GM10248 (cell line): Measurements from ENCODE around the gene MADD.

Source experiments
- CTCF ChIA-PET: fragments of 300-600 bp; sonication (Branson Sonifier 250); formaldehyde crosslinking; extraction: SDS; loops from one replicate; lab custom pipeline; 2021; ENCODE audit warnings: antibody characterized with exemption; lab: Yijun Ruan, JAX
- POLR2A ChIA-PET: fragments of 350-650 bp; sonication (Branson Sonifier 250); formaldehyde crosslinking; extraction: SDS; loops from one replicate; lab custom pipeline; 2020; ENCODE audit warnings: antibody characterized with exemption; lab: Yijun Ruan, JAX
- DNase-seq: peaks from one replicate; pipeline ENCODE4 v3.0.0; 2012; ENCODE audit errors: extremely low spot score
- CTCF ChIP-seq: IDR thresholded peaks from 2 replicates; pipeline ENCODE4 v1.5.1; 2012; ENCODE audit warnings: mild to moderate bottlenecking, low read depth; ENCODE audit errors: extremely low read depth, missing control alignments, control extremely low read depth

The MADD gene

GRCh38 chr11:47272706-47273105, 2.8 kb downstream of the MADD start:
- ChIA-PET CTCF (interaction anchor here (1.1 to 3.9 kb wide), 6 partner anchors 13 to 106 kb away, joined by 3 to 25 read pairs (median 8); partner anchors contain the start of gene NR1H3), POLR2A (no interaction called here)
- no peak for DNase-seq
- TF ChIP-seq CTCF, result no peak

- POLR2A ChIA-PET, result no interaction called here
- TF ChIP-seq CTCF, result no peak
- CTCF ChIA-PET, result interaction anchor here (1.0 to 3.9 kb wide), 7 partner anchors 15 to 133 kb away, joined by 3 to 25 read pairs (median 3); partner anchors contain the start of gene NR1H3
- DNase-seq, result no peak
Measured at GRCh38 chr11:47274495-47275235, 4.7 kb downstream of the MADD start.

GRCh38 chr11:47276923-47277322, 7.0 kb downstream of the MADD start:
- DNase-seq, result no peak
- CTCF ChIA-PET, result no interaction called here
- POLR2A ChIA-PET, result no interaction called here
- no peak for TF ChIP-seq CTCF

- CTCF ChIA-PET, result interaction anchor here (1.9 kb wide), 1 partner anchor 100 kb away, joined by 5 read pairs; no protein-coding TSS in a partner anchor
- no peak for TF ChIP-seq CTCF
- DNase-seq, result no peak
- POLR2A ChIA-PET, result no interaction called here
Measured at GRCh38 chr11:47278058-47278457, 8.1 kb downstream of the MADD start.

- TF ChIP-seq CTCF, result no peak
- ChIA-PET CTCF (interaction anchor here (1.9 kb wide), 1 partner anchor 101 kb away, joined by 5 read pairs; no protein-coding TSS in a partner anchor), POLR2A (no interaction called here)
- no peak for DNase-seq
Measured at GRCh38 chr11:47278769-47279168, 8.8 kb downstream of the MADD start.

GRCh38 chr11:47280099-47280498, 10.2 kb downstream of the MADD start:
- CTCF ChIA-PET, result interaction anchor here (0.8 to 2.0 kb wide), 3 partner anchors 9 to 93 kb away, joined by 3 to 10 read pairs (median 5); no protein-coding TSS in a partner anchor
- POLR2A ChIA-PET, result no interaction called here
- DNase-seq, result no peak
- TF ChIP-seq CTCF, result no peak
